HCT116 (cell line): ENCODE measurements around the gene GAS2. TPM values are rescaled to one million over a fixed set of nuclear protein-coding genes. Genes with fewer than 3 reads are reported as not detected.

Experiments used
- ATAC-seq: fragments of 200-7000 bp; cut with Tn5 transposase; 2 replicates; pipeline ENCODE4 v1.9.1; 2020; ENCODE audit warnings: mild to moderate bottlenecking, moderate library complexity
- BruUV-seq: library from RNA; stranded (reverse); fragments of 400-500 nt; replicated peaks from 2 replicates; lab custom pipeline; 2021; lab: Mats Ljungman, UMichigan
- CTCF ChIA-PET: fragments of 300-600 bp; sonication (Branson Sonifier 250); formaldehyde crosslinking; loops from one replicate; lab custom pipeline; 2021; ENCODE audit warnings: antibody characterized with exemption; lab: Charles Lee
- POLR2A ChIA-PET: fragments of 300-600, 350-600 bp; sonication (Branson Sonifier 250); formaldehyde crosslinking; loops from one replicate; lab custom pipeline; 2021; ENCODE audit warnings: antibody characterized with exemption; lab: Charles Lee
- RAD21 ChIA-PET, 2 experiments: fragments of 300-600 bp; sonication (Branson Sonifier 250); formaldehyde crosslinking; loops; one replicate each; lab custom pipeline; 2023; ENCODE audit warnings: low total read pairs in 2 of 2; ENCODE audit not compliant: uncharacterized antibody in 2 of 2, unreplicated experiment in 2 of 2, low non-redundant PET in 1 of 2; lab: Charles Lee
- DNase-seq: peaks from one replicate; pipeline ENCODE4 v3.0.0-alpha.2; 2010; ENCODE audit warnings: low read depth, low spot score
- H2AFZ ChIP-seq: fragments of 200-600 bp; shearing (Covaris generic), sonication (generic); 2 replicates; pipeline ENCODE4 v1.6.1; 2017; ENCODE audit warnings: low read depth, mixed run types, mixed read lengths, antibody characterized with exemption, low read length; ENCODE audit not compliant: poor library complexity, severe bottlenecking
- H3K27ac ChIP-seq: 2 replicates; pipeline ENCODE4 v1.5.1; 2012; ENCODE audit warnings: low read depth, low read length
- H3K27me3 ChIP-seq: fragments of 200-600 bp; sonication (generic); 2 replicates; pipeline ENCODE4 v1.6.1; 2016; ENCODE audit warnings: mixed run types, low read length, mixed read lengths; ENCODE audit not compliant: insufficient read depth
- H3K36me3 ChIP-seq, 2 experiments: fragments of 200-500 bp in 1 of 2; fragments of 200-600 bp in 1 of 2; sonication (Bioruptor generic) in 1 of 2; sonication (generic) in 1 of 2; 2 replicates each; pipeline versions ENCODE4 v1.5.1 to v1.6.1; 2014 to 2016; ENCODE audit warnings: low read length in 2 of 2, inconsistent platforms in 1 of 2, mixed read lengths in 1 of 2, mixed run types in 1 of 2; ENCODE audit not compliant: insufficient read depth in 2 of 2, control insufficient read depth in 1 of 2
- H3K4me1 ChIP-seq, 2 experiments: fragments of 200-600 bp in 1 of 2; sonication (generic) in 1 of 2; 2 replicates each; pipeline versions ENCODE4 v1.5.1 to v1.6.1; 2012 to 2017; ENCODE audit warnings: low read length in 2 of 2, inconsistent platforms in 1 of 2, mild to moderate bottlenecking in 1 of 2, mixed read lengths in 1 of 2, mixed run types in 1 of 2, moderate library complexity in 1 of 2; ENCODE audit not compliant: insufficient read depth in 2 of 2, control insufficient read depth in 1 of 2
- H3K4me2 ChIP-seq: fragments of 200-600 bp; sonication (generic); 2 replicates; pipeline ENCODE4 v1.6.1; 2017; ENCODE audit warnings: mixed run types, low read length, mixed read lengths
- H3K4me3 ChIP-seq, 2 experiments: fragments of 200-600 bp in 1 of 2; sonication (generic) in 1 of 2; replicated peaks in 1 of 2; 2 replicates each; pipeline ENCODE4 v1.5.1; 2011 to 2016; ENCODE audit warnings: low read length in 2 of 2, control low read depth in 1 of 2, low read depth in 1 of 2, mild to moderate bottlenecking in 1 of 2, mixed read lengths in 1 of 2, mixed run types in 1 of 2
- H3K79me2 ChIP-seq: fragments of 200-600 bp; sonication (generic); 2 replicates; pipeline ENCODE4 v1.6.1; 2017; ENCODE audit warnings: mild to moderate bottlenecking, mixed run types, low read length, moderate library complexity, mixed read lengths; ENCODE audit not compliant: insufficient read depth
- H3K9ac ChIP-seq: fragments of 200-600 bp; sonication (generic); 2 replicates; pipeline ENCODE4 v1.6.1; 2016; ENCODE audit warnings: low read length, mixed read lengths
- H3K9me2 ChIP-seq: fragments of 200-600 bp; sonication (generic), shearing (Covaris generic); 2 replicates; pipeline ENCODE4 v1.6.1; 2017; ENCODE audit warnings: mixed run types, mild to moderate bottlenecking, moderate library complexity; ENCODE audit not compliant: insufficient read depth
- H3K9me3 ChIP-seq, 2 experiments: fragments of 200-500 bp in 1 of 2; fragments of 200-600 bp in 1 of 2; sonication (Bioruptor generic) in 1 of 2; sonication (generic) in 1 of 2; 2 replicates each; pipeline ENCODE4 v1.6.1; 2014 to 2017; ENCODE audit warnings: low read length in 2 of 2, mixed read lengths in 2 of 2, inconsistent platforms in 1 of 2, low read depth in 1 of 2, mild to moderate bottlenecking in 1 of 2, mixed run types in 1 of 2, moderate library complexity in 1 of 2; ENCODE audit not compliant: control insufficient read depth in 1 of 2, insufficient read depth in 1 of 2
- H4K20me1 ChIP-seq: fragments of 200-600 bp; sonication (generic), shearing (Covaris generic); 2 replicates; pipeline ENCODE4 v1.6.1; 2017; ENCODE audit warnings: mixed run types, mild to moderate bottlenecking, moderate library complexity; ENCODE audit not compliant: insufficient read depth
- CBX3 ChIP-seq: IDR thresholded peaks from 2 replicates; pipeline ENCODE4 v1.6.1; 2012; ENCODE audit warnings: low read depth
- CTCF ChIP-seq, 3 experiments: fragments of 200-600 bp in 1 of 3; sonication (generic) in 1 of 3; IDR thresholded peaks in 2 of 3; conservative IDR thresholded peaks in 1 of 3; 2 replicates each; pipeline ENCODE4 v1.5.1; 2012 to 2017; ENCODE audit warnings: low read depth in 2 of 3, low read length in 2 of 3, antibody characterized with exemption in 1 of 3, borderline replicate concordance in 1 of 3, control low read depth in 1 of 3, mild to moderate bottlenecking in 1 of 3, mixed read lengths in 1 of 3, mixed run types in 1 of 3, moderate library complexity in 1 of 3; ENCODE audit not compliant: insufficient read depth in 1 of 3
- EGR1 ChIP-seq: IDR thresholded peaks from 2 replicates; pipeline ENCODE4 v1.6.1; 2012; ENCODE audit warnings: low read depth
- ELF1 ChIP-seq: IDR thresholded peaks from 2 replicates; pipeline ENCODE4 v1.6.1; 2012; ENCODE audit warnings: low read depth, borderline replicate concordance
- EZH2 ChIP-seq: fragments of 200-600 bp; sonication (generic); IDR thresholded peaks from 2 replicates; pipeline ENCODE4 v1.6.1; 2017; ENCODE audit warnings: antibody characterized with exemption, mixed run types
- EZH2phosphoT487 ChIP-seq: fragments of 200-600 bp; IDR thresholded peaks from 2 replicates; pipeline ENCODE4 v1.6.1; 2018; ENCODE audit warnings: antibody characterized with exemption, borderline replicate concordance
- JUND ChIP-seq: IDR thresholded peaks from 2 replicates; pipeline ENCODE4 v1.6.1; 2012
- MAX ChIP-seq: IDR thresholded peaks from 2 replicates; pipeline ENCODE4 v1.6.1; 2012
- POLR2A ChIP-seq: IDR thresholded peaks from 2 replicates; pipeline ENCODE4 v1.7.0; 2011; ENCODE audit warnings: borderline replicate concordance; ENCODE audit not compliant: insufficient read depth, insufficient read length; ENCODE audit errors: extremely low read depth
- POLR2AphosphoS5 ChIP-seq: IDR thresholded peaks from 2 replicates; pipeline ENCODE4 v1.6.1; 2011; ENCODE audit warnings: mild to moderate bottlenecking, low read depth, low read length, moderate library complexity
- RAD21 ChIP-seq: IDR thresholded peaks from 2 replicates; pipeline ENCODE4 v1.6.1; 2012; ENCODE audit warnings: low read depth, mild to moderate bottlenecking
- REST ChIP-seq: IDR thresholded peaks from 2 replicates; pipeline ENCODE4 v1.6.1; 2012; ENCODE audit warnings: low read depth
- SIN3A ChIP-seq: IDR thresholded peaks from 2 replicates; pipeline ENCODE4 v1.6.1; 2012; ENCODE audit warnings: low read depth
- SRF ChIP-seq: IDR thresholded peaks from 2 replicates; pipeline ENCODE4 v1.6.1; 2012; ENCODE audit warnings: low read depth
- TCF7L2 ChIP-seq: IDR thresholded peaks from 2 replicates; pipeline ENCODE4 v1.7.0; 2011; ENCODE audit warnings: borderline replicate concordance, inconsistent platforms; ENCODE audit not compliant: insufficient read depth, insufficient read length; ENCODE audit errors: extremely low read depth
- YY1 ChIP-seq: IDR thresholded peaks from 2 replicates; pipeline ENCODE4 v1.6.1; 2011; ENCODE audit warnings: low read length, low read depth, moderate library complexity, mild to moderate bottlenecking; ENCODE audit not compliant: insufficient replicate concordance; ENCODE audit errors: extremely low read depth
- ZBTB33 ChIP-seq: IDR thresholded peaks from 2 replicates; pipeline ENCODE4 v1.6.1; 2011; ENCODE audit warnings: mild to moderate bottlenecking, low read length, moderate library complexity; ENCODE audit not compliant: insufficient replicate concordance; ENCODE audit errors: extremely low read depth
- ZFX ChIP-seq: fragments of 450-650 bp; IDR thresholded peaks from 2 replicates; pipeline ENCODE4 v1.6.1; 2017
- ZNF274 ChIP-seq: fragments of 200-500 bp; sonication (Bioruptor generic); IDR thresholded peaks from 2 replicates; pipeline ENCODE4 v1.6.1; 2014; ENCODE audit warnings: mild to moderate bottlenecking, low read depth, low read length, inconsistent platforms
- intact Hi-C: fragments of 100-400 bp; cut with micrococcal nuclease; formaldehyde crosslinking; loops from 2 replicates; pipeline ENCODE4 v1.10.0; 2022
- total RNA-seq: library from RNA; stranded (reverse); gene quantifications from one replicate; pipeline ENCODE4 v1.2.1, GENCODE V29; 2021; ENCODE audit not compliant: unreplicated experiment

The GAS2 gene
- total RNA-seq, 1 experiment from 2014 or later, result not detected

GRCh38 chr11:22625448-22626287, 40.7 kb upstream of the GAS2 start, which contains the start of gene FANCF:
Gene FANCF, minus strand, starts transcription at chr11:22625823. Its CDS starts 13 bp downstream, at chr11:22625810.
- BruUV-seq, result TSS peak; percentile 82
- no peak for TF ChIP-seq JUND
- TF ChIP-seq YY1, result no peak
- TF ChIP-seq RAD21, result no peak
- no peak for TF ChIP-seq EGR1
- peak; percentile 47; the same call in 1 of the 2 replicates for TF ChIP-seq ZFX
- TF ChIP-seq CTCF (IDR thresholded peaks at IDR 0.05 in 2 of 3, conservative IDR thresholded peaks at IDR 0.05 in 1 of 3; ENCODE audit: borderline replicate concordance in 1 of 3, insufficient read depth in 1 of 3, low read depth in 2 of 3, low read length in 2 of 3), result no peak
- no peak for TF ChIP-seq SIN3A
- TF ChIP-seq EZH2phosphoT487, result no peak
- TF ChIP-seq ELF1, result peak; percentile 81
- no peak for TF ChIP-seq REST
- no peak for TF ChIP-seq POLR2A
- TF ChIP-seq MAX, result peak; percentile 70
- no peak for TF ChIP-seq TCF7L2
- TF ChIP-seq SRF, result no peak
- no peak for TF ChIP-seq CBX3
- TF ChIP-seq ZNF274, result no peak
- TF ChIP-seq POLR2AphosphoS5, result peak; percentile 45
- no peak for TF ChIP-seq ZBTB33
- no peak for TF ChIP-seq EZH2

More at GRCh38 chr11:22625448-22626287, 40.7 kb upstream of the GAS2 start, which contains the start of gene FANCF:
- DNase-seq (peak; percentile 89), ATAC-seq (peak; percentile 91)
- H3K9ac ChIP-seq, result peak within 1 kb of the TSS; percentile 68
- H2AFZ ChIP-seq, result peak within 1 kb of the TSS; percentile 86
- H3K9me3 ChIP-seq, result no peaks in the 10 kb centered on the region
- RAD21 ChIA-PET, result no interaction called here
- no peaks in the 10 kb centered on the region for H3K9me2 ChIP-seq
- peak within 1 kb of the TSS; percentile 88 for H3K27ac ChIP-seq
- CTCF ChIA-PET, result no interaction called here
- peak within 1 kb of the TSS; percentile 58 to 65 for H3K4me3 ChIP-seq
- H3K79me2 ChIP-seq, result peaks cover 9% of the 10 kb centered on the region; the same call in 1 of the 2 replicates
- H3K27me3 ChIP-seq, result no peaks in the 10 kb centered on the region
- H4K20me1 ChIP-seq, result no peaks in the 10 kb centered on the region
- no peaks in the 10 kb centered on the region for H3K36me3 ChIP-seq
- intact Hi-C loops, result no loop called here
- peak within 1 kb of the TSS; percentile 54 for H3K4me2 ChIP-seq
- peaks cover 0 to 4% of the 10 kb centered on the region in 2 experiments; a peak in 2 of 4 replicates for H3K4me1 ChIP-seq
- POLR2A ChIA-PET, result no interaction called here
